ENCODE measurements around the gene JAZF1.

JAZF1 gene

DNA sequence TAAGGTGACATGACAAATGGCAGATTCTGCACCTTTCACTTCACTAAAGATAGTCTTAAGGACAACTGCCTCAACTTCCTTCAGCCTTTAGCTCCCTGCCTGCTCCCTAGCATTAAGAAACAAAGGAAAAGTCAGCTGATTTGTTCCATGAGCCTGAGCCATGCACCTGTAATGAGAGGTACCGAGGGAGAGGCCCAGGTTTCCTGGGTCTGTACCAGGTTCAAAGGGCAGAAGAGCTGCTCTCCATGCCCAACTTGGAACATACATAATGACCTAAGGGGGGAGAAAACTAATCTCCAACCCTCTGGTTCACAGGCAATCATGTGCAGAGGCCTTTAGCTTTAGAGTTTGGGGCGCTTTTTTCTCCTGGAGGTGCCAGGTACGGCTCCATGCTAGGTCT is 111.2 kb downstream of the JAZF1 start:
- DNase-seq: no peak

DNA sequence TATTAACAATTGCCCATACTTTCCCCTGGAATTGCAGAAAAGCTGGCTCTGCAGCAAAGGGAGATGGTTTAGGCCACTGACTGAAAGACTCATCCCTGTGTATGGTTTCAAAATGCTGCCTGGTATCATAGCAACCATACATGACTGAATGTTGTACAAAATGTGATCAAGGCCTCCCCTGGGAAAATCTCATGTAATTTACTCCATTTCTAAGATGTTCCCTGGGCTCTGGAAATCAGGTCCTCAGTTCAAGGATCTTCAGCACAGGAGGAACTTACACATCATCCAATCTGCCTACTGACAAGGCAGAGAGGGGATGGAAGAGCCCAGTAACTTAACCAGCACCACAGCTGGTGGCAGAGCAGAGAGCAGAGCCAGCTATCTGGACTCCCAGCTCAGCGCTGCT is 111.8 kb downstream of the JAZF1 start:
- no peak for DNase-seq

DNA sequence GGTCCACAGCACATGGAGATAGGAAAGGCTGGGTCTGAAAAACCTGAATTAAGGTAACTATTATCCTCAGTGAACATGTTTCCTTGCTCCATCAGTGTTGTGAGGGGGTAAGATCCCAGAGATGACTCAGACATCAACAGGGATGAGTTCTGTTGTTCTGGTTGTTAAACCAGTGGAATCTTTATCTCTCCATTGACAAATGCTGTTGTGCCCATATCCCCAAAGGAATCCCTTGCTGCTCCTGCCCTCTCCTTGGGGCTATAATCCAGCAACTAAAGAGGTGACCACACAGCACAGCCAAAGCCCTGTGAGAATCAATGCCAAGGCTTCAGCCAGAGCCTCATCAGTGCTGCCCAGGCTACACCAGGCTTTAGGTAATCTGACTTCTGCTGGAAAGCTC is 113.4 kb downstream of the JAZF1 start:
- no peak for DNase-seq

DNA sequence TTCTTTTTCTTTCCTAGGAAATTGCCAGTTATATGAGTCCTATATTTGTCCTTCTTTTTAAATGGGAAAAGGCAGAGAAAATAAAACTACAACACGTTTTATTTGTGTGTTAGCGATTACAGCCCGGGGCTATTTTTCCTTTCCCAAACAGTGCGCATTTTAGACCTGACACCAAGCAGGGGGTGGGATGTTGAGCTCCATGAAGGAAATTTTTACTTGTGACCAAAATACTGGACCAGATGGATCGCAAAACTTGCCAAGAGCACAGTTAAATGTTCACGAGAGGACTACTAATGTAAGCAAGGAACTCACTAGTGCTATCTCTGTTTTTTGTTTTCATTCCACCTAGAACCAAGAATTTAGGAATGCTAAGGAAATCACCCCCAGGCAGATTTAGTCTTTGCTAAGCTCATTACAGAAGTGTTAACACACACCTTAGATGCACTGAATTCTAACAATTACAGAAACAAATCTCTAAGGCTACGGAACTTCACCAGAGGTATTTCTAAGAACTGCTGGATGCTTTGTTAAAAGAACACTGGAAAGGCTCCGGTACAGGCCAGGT is 114.8 kb downstream of the JAZF1 start:
- no peak for DNase-seq

DNA sequence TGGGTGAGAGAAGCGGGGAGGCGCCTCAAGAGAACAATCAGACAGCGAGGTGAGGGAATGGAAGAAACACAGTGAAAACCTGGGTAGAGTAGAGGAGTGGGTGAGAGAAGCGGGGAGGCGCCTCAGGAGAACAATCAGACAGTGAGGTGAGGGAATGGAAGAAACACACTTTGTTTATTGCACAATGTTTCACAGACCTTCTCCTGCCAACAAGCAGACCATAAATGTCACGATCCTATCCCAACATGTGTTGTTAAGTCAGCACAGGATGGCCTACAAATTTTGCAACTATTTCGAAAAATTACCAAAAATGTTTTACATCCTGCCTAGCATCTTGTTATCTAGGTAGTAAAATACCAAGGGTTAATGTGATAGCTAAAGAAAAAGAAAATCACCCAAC is 115.3 kb downstream of the JAZF1 start:
- DNase-seq: no peak

DNA sequence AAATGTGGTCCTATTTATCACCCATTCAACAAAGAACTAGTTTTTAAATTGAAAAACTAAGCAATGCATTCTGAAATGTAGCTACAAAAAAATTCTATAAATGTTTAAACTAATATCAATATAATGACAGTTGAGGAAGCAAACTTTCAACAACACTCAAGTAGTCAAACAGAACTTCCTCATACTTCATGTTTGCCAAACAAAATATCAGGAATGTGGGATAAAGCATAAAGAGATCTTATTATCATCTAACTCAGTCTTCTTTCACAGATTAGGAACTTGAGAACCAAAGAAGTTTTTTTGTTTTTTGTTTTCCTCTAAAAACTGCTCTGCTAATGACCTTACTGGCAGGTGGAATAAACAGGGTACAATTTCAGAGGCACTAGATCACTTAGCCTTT is 116.2 kb downstream of the JAZF1 start:
- no peak for DNase-seq

DNA sequence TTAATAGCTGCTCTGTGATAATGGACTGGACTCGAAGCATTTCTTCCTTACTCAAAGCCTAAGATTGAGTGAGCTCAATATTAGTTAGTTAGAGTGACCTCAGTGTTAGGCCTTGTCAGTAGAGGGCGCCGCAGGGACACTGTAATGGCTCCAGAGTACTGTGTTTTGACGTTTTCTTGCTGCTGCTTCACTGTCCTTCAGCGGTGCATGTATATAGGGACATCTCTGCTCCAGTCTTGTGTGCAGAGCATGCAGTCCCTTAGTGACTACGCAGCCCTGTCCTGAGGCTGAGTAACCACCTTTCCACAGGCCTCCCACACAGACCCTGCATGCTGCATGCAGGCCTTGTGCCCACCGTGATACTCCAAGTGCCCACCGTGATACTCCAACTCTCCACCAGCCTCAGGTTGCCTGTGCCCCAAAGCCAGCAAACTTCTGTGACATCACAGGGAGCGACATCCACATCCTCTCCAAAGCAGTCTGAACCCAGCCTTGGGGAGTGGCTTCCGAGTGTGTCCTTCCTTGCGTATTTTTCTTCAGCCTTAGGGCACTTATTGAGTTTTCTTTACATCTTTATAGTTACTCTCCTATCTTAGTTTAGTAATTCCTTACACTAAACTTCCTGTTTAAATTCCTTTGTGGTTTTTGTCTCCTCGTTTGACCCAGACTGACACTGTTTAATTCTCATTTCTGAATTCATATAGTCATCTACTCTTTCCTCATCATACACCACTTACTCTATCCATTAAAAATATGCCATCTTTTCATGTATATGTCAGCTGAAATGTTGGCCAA is 118.2 kb downstream of the JAZF1 start:
- peak; percentile 78 for DNase-seq

DNA sequence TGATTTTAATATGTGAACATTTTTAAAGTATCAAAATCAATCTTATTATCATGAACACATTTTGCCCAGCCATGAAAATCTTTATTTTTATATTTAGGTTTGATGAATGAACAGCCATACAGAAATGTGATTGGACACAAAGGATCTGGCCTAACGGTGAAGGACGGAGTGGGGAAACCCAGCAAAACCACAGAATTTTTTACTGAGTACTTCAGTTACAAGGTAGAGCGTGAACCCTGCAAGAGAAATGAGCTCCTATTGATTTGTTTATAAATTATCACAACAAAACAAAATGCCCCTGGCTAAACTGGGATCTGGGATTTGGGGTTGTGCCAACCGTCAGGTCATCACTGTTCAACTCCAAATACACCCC is 118.8 kb downstream of the JAZF1 start:
- no peak for DNase-seq

DNA sequence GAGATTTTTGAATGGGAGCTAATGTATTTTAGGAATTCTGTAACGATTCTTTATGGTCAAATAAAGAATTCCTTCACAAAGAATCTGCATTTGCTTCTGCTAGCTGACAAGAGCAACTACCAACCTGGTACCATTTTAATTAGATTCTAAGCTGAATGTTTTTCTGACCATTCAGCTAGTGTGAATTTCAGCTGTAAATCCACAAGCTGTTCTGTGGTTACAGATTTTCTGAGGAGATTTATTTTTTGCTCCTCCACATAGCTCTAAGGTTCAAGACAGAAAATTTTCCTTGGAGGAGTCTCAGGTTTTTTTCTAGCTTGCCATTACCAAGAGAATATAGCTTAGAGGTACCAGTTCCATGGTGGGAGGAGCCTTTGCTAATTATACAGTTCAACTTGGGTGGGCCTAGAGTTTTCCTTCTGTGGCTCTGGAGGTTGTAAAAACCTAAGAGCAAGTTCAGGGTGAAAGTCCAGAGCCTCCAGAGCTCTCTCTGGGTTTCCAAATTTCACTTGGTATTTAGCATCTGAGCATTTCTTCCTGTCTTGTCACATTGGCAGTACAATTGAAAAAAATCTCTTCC is 120.1 kb downstream of the JAZF1 start:
- DNase-seq: no peak

DNA sequence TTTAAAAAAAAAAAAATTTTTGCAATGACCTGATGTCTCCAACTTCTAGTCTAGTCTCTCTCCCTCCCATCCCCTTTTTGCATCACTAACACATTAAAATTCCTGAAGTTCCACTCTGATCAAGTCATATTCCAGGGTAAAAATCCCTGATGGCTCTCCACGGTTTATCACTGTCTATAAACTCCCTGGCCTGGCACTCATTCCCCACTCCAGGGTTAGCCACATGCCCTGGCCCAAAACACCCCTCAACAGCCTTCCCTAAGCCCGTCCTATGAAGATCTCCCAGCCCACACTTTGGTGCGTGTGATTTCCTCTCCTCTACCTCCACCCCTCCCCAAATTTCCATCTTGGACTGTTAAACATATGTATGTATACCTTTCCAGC is 125.4 kb downstream of the JAZF1 start:
- DNase-seq: no peak

DNA sequence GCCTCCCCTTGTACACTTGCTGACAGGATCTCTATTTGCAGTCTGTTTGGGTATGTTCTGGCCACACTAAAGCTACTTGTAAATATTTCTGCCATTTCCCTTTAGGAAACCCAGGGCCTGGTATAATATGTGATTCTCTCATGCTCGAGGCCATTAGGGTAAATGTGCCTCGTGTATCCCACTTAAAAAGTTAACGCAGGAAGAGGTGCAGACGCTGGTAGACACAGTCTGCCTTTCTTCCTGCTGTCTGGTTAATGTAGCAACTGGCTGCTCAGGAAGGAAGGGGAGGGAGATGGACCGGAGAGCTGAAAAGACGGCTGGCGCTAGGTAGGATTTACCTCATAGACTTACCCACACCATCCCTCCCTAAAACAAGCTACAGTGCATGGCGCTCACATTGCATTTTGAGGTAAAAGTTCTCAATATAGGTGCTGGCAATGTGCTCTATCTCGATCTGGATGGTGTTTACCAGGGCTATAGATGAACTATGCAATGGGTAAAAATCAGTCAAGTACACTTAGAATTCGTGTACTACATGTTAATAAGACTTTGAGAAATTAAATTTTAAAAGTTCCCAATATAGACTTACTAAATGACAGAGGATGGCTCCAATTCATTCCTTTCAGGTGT is 125.9 kb downstream of the JAZF1 start:
- no peak for DNase-seq

DNA sequence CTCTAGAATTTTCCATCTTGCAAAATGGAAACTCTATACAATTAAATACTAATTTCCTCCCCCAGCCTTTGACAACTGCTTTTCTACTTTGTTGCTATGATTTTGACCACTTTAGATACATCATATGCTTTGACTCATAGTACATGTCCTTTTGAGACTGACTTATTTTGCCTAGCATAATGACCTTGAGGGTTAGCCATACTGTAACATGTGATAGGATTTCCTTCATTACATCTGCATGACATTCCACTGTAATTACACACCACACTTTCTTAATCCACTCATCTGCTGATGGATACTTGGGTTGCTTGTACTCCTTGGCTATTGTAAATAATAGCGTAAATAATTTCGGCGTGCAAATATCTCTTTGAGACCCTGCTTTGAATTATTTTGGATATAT is 127.7 kb downstream of the JAZF1 start:
- DNase-seq: no peak

DNA sequence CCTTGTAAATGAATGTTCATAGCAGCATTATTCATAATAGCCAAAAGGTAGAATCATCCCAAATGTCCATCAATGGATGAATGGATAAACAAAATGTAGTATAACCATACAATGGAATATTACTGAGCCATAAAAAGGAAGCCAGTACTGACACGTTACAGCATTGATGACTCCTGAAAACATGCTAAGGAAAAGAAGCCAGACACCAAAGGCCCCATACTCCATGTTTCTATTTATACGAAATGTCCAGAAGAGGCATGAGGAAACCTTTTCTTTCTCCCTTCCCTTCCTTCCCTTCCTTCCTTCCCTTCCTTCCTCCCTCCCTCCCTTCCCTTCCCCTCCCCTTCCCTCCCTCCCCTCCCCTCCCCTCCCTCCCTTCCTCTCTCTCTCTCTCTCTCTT is 131.9 kb downstream of the JAZF1 start:
- DNase-seq: no peak

DNA sequence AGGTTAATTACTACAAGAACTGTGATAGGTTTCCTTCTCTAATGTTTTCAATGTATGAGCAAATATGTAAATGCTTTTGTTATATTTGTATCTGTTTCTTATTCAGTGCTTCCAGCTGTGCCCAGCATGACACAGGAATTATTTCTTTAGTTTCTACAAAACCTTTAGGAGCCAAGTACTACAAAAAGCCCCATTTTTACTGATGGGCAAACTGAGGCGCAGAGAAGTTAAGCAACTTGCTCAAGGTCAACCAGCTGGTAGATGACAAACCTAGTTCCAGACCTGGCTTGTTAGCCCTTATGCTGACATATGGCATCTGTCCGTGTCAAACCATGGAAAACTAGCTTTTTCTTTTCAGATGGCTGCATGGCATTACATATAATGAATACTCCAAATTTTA is 134.6 kb downstream of the JAZF1 start:
- DNase-seq: no peak

DNA sequence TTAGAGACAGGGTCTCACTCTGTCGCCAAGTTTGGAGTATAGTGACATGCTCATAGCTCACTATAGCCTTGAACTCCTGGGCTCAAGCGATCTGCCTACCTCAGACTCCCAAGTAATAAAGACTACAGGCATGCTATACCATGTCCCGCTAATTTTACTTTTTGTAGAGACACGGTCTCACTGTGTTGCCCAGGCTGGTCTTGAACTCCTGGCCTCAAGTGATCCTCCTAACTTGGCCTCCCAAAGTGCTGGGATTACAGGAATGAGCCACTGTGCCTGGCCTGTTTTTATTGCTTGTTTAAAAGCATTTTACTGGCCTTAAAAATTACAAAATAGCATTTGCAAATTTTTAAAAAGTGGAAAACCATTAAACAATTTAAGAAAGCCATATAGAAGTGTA is 135.0 kb downstream of the JAZF1 start:
- no peak for DNase-seq

DNA sequence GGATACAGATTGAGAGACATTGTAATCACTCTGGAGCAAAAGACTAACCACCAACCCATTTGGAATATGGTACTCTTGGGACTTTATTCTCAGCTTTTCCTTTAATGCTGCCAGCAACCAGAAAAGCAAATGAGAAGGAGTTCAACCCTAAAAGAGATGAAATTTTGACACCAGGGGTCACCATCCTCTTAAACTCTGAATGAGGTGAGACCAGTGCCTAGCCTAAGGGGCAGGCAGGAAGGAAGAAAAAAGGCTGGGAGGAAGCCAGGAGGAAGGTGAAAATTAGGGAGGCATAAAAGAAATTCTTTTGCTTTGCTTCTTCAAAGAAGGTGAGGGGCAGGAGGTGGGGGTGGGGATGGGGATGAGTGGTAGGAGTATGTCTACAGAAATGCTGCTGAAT is 135.8 kb downstream of the JAZF1 start:
- no peak for DNase-seq

DNA sequence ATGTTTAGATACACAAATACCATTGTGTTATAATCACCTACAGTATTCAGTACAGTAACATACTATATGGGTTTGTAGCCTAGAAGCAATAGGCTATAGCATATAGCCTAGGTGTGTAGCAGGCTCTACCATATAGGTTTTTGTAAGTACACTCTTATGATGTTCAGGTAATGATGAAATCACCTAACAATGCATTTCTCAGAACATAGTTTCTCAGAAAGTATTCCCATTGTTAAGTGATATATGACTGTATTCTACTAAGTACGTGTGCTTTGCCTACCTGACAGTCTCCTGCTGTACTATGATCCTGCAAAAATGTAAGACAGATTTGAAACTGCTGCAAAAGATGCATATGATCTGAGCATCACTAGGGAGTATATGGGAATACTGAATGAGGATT is 137.9 kb downstream of the JAZF1 start:
- DNase-seq: no peak

DNA sequence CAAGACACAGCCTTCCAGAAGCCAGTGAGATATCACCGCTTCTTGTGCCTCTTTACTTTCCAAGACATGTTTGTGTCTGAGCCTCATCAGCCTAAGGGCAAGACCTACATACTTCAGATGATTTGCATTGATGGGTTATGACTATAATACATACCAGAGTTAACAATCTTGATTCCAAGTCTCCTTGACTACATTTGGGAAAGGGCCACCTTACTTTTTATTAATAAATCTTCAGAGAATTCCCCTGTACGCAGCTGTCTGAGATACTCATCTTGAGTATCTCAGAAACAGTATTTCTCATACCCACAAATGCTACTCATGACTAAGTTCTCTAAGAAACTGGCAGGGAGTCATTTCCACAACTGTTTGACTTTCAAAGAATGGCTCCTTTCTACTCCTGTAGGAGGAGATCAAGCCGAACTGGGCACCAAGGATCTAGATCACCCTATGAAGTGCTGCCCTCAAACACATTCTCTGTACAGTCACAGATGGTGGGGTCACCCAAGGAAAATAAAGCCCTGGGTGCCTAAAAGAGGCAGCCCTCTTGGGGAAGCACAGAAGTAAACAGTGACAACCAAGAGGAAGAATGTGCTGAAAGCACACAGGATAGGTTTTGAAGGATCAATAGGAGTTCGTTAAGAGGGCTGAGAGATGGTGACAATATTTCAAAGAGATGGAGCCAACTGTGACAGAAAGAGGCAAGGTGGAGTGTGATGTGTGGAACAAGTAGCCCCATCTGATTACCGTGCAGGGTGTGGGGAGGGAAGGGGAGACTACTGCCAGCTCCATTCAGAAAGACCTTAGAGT is 138.9 kb downstream of the JAZF1 start:
- DNase-seq: no peak

DNA sequence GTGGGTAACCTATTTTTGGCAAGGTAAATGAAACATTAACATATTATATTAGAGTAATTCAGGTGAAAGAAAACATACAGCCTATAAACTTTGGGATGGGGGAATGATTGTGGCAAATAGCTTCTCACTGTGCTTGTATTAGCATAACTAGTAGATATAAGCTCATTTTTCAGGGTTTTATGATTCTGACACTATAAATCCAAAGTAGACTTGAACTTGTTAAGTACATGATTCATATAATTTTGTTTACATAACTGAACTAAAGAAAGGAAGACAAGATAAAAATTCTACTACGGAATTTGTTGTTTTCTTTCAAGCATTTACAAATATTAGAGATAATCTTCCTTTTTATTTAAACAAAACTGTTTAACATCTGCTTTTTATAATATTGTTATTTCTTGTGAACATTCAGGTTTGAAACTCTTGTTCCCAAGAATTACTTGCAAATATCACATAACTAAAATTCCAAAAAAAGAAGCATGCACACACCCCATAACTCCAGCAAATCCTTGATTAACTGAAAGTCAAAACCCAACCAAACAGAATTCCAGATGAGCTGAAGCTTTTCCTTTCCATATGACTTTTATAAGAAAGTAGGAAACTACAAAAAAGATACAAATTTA is 142.3 kb downstream of the JAZF1 start:
- no peak for DNase-seq

DNA sequence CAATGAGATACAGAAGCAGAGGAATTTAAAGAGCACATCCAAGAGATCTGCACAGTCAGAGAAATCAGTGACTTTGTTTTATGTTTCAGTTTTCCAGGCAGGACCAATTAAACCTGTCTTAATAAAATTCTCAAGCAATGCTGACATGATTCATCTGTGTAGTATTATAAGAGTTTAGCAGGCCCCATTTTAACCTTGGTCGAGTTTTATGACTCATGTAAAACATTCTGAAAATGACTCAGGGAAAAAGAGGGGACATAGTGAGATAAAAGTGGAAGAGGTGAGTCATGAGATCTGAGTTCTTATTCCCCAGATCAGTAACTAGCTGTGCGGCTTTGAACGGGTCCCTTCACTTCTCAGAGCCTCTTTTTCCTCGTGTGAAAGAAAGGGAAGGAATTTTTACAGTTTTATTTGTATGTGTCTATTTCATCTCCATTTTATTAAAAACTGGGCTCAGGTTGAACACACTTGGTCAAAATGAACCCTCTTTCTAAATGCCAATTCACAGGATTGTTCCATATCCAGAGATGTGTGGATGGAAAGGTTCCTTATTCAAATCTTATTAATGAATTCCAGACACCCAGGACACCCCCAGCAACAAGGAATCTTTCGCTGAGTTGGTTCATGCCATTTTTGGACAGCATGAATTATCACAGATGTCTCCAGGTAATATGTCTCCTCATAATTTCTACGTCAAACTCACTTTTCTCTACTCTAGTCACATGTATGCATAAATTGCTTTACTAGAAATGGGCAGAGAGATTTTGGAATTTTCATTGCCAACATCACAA is 143.2 kb downstream of the JAZF1 start:
- no peak for DNase-seq

DNA sequence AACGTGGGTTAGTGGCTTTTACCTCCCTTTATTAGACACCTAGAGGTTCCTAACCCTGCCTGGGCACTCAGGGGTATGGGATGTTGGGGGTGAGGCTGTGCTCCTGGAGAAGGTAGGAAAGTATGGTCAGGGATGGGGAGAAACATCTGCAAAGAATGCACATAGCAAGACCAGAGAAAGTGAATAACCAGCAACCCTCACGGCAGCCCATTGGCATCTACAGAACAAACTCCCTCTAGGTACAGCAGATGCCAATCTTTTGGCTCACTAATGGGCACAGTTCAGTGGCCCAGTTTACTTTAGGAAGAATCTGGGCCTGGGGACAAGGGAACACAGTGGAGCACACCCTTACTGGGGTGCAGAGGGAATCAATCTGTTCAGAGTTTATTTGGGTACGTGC is 143.9 kb downstream of the JAZF1 start:
- no peak for DNase-seq

DNA sequence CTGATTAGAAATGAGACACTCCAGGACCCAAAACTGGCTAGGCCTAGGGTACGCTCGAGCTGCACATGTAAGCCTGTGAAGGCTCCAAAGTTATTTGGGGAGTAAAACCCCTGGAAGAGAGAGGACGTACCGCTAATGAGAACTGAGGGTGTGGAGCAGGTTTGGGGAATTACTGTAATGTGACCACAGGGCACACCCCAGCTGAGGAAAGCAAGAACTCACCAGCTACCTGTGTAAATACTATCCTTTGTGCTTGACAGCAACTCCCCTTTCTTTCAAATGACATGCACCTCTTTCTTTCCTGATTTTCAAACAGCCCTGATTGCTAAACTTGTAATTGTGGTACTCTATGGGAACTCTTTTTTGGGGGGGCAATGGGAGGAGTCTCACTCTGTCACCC is 147.2 kb downstream of the JAZF1 start:
- DNase-seq: no peak

Measured in activated effector memory CD4-positive, alpha-beta T cell treated with anti-CD3 and anti-CD28 coated beads, Interleukin-2, amount 50 U/mL, for 16 hours (primary cell).